ENCODE data around the gene RETNLB. TPM values are rescaled to one million over a fixed set of nuclear protein-coding genes. Genes with fewer than 3 reads are reported as not detected.

The RETNLB gene
- polyA plus RNA-seq, 1 donor (not counting 4 experiments of a cell fraction or from before 2014, with no cell fraction given): not detected

GRCh38 chr3:108713009-108713516 is 44.1 kb downstream of the RETNLB start:
- Histone ChIP-seq H3K27me3 (ENCODE audit: control insufficient read depth, extremely low read depth, insufficient read depth, low read length) (no peaks in the 10 kb centered on the region), H3K4me2 (ENCODE audit: control insufficient read depth, extremely low read depth, insufficient read depth, low read depth, low read length) (no peak overlapping the region), H3K9me3 (ENCODE audit: control insufficient read depth, low read depth, low read length) (no peaks in the 10 kb centered on the region), H3K4me3 (ENCODE audit: control insufficient read depth in 2 of 3, extremely low read depth in 1 of 3, insufficient read depth in 2 of 3, low read depth in 1 of 3, low read length in 3 of 3) (no peak overlapping the region), H3K9me1 (ENCODE audit: control insufficient read depth, extremely low read depth, insufficient read depth, low read length) (no peaks in the 10 kb centered on the region), H3K79me2 (ENCODE audit: control insufficient read depth, insufficient read depth, low read length) (no peaks in the 10 kb centered on the region), H3K9ac (ENCODE audit: control insufficient read depth, extremely low read depth, insufficient read depth, low read length) (no peak overlapping the region), H4K20me1 (ENCODE audit: control insufficient read depth, extremely low read depth, insufficient read depth, low read length) (no peaks in the 10 kb centered on the region), H3K27ac (ENCODE audit: control insufficient read depth, insufficient read depth, low read length) (no peak overlapping the region), H3K4me1 (ENCODE audit: control insufficient read depth, extremely low read depth, insufficient read depth, low read length) (no peaks in the 10 kb centered on the region), H2AFZ (ENCODE audit: control insufficient read depth, low read length) (no peak overlapping the region), H3K36me3 (ENCODE audit: control insufficient read depth in 2 of 2, extremely low read depth in 1 of 2, insufficient read depth in 2 of 2, low read length in 2 of 2) (no peaks in the 10 kb centered on the region)
- TF ChIP-seq EZH2 (IDR thresholded peaks at IDR 0.05; ENCODE audit: low read length): no peak
- no peak for TF ChIP-seq CTCF (optimal IDR thresholded peaks at IDR 0.05 in 1 of 3, IDR thresholded peaks at IDR 0.05 in 1 of 3, conservative IDR thresholded peaks at IDR 0.05 in 1 of 3; ENCODE audit: extremely low read depth in 1 of 3, insufficient read depth in 2 of 3, low read length in 3 of 3)
- no peak for FAIRE-seq
- DNase-seq (ENCODE audit: low read depth, low spot score): no peak
- dilution Hi-C loops (cut with MboI; ENCODE audit: extremely low pct_ligation_motif_present, low sequenced_read_pairs): no loop called here

Small RNA genes lying within 50 kb of the gene (small RNA-seq; reads per million reads assigned to genes)
- gene AC092185.1 (ENCODE audit: insufficient read length in 3 of 3, low read depth in 3 of 3, low replicate concordance in 1 of 3): 0 reads per million in 3 experiments

Other genes starting within 250 kb of the RETNLB start
- 0.40 to 1.3 TPM (median 0.87 TPM) in 3 replicates for gene MYH15, start 246.8 kb downstream of the RETNLB start, polyA plus RNA-seq
- gene CIP2A, start 168.0 kb downstream of the RETNLB start, polyA plus RNA-seq: 2.3 to 9.9 TPM (median 7.7 TPM) in 3 replicates
- 2.1 to 3.9 TPM (median 2.8 TPM) in 3 replicates for gene DZIP3, start 167.7 kb downstream of the RETNLB start, polyA plus RNA-seq
- not detected in 3 replicates for gene TRAT1, start 65.4 kb upstream of the RETNLB start, polyA plus RNA-seq
- 0.15 to 0.26 TPM (median 0.26 TPM) in 3 replicates for gene GUCA1C, start 196.5 kb upstream of the RETNLB start, polyA plus RNA-seq